ENCODE data around the gene ODC1. TPM values are rescaled to one million over a fixed set of nuclear protein-coding genes. Genes with fewer than 3 reads are reported as not detected.

ODC1 gene
- total and polyA plus RNA-seq, 3 experiments from 2014 or later = 57.1 to 566 (median 565) TPM

GRCh38 chr2:10392548-10392947 lies 55.6 kb downstream of the ODC1 start:
- ChIA-PET POLR2A (no interaction called here), CTCF (interaction anchor here (1.9 kb wide), 1 partner anchor 16 kb away, joined by 13 read pairs; no protein-coding TSS in a partner anchor)
- no peak for DNase-seq
- Mint-ChIP-seq H3K4me1 (peaks cover 43 to 75% (median 45%) of the 10 kb centered on the region in 3 donors), H3K4me3 (peak overlapping the region in 1 of 7 donors; percentile 13), H3K9me3 (no peaks in the 10 kb centered on the region), H3K27ac (peak overlapping the region in 5 of 8 donors; percentile 6 to 92 (median 52)), H3K27me3 (peaks cover 0 to 1% of the 10 kb centered on the region in 2 donors), H3K36me3 (peaks cover 0 to 6% (median 0%) of the 10 kb centered on the region in 3 donors)
- no peaks in the 10 kb centered on the region for H3K9me3 ChIP-seq (ENCODE audit: low read length)
- no peaks in the 10 kb centered on the region for H3K27me3 ChIP-seq (ENCODE audit: insufficient read depth, low read length, poor library complexity, severe bottlenecking)
- H3K4me1 ChIP-seq (ENCODE audit: insufficient read depth, low read length) = peaks cover 12% of the 10 kb centered on the region
- no peaks in the 10 kb centered on the region for H3K36me3 ChIP-seq (ENCODE audit: insufficient read depth, low read length)
- H3K27ac ChIP-seq (ENCODE audit: low read depth, low read length) = no peak overlapping the region
- H3K4me3 ChIP-seq (ENCODE audit: low read length) = no peak overlapping the region

GRCh38 chr2:10392100-10392499 lies 56.0 kb downstream of the ODC1 start:
- no peaks in the 10 kb centered on the region for H3K9me3 ChIP-seq (ENCODE audit: low read length)
- H3K36me3 Mint-ChIP-seq = peaks cover 0 to 8% (median 0%) of the 10 kb centered on the region in 3 donors
- H3K27ac Mint-ChIP-seq = peak overlapping the region in 5 of 8 donors; percentile 29 to 92 (median 52)
- H3K27me3 Mint-ChIP-seq = peaks cover 0 to 1% of the 10 kb centered on the region in 2 donors
- H3K4me3 Mint-ChIP-seq = peak overlapping the region in 1 of 7 donors; percentile 13
- peaks cover 12% of the 10 kb centered on the region for H3K4me1 ChIP-seq (ENCODE audit: insufficient read depth, low read length)
- H3K36me3 ChIP-seq (ENCODE audit: insufficient read depth, low read length) = no peaks in the 10 kb centered on the region
- CTCF ChIA-PET = interaction anchor here (1.9 kb wide), 1 partner anchor 17 kb away, joined by 13 read pairs; no protein-coding TSS in a partner anchor
- no peak overlapping the region for H3K27ac ChIP-seq (ENCODE audit: low read depth, low read length)
- H3K27me3 ChIP-seq (ENCODE audit: insufficient read depth, low read length, poor library complexity, severe bottlenecking) = no peaks in the 10 kb centered on the region
- H3K9me3 Mint-ChIP-seq = no peaks in the 10 kb centered on the region
- DNase-seq = no peak
- POLR2A ChIA-PET = no interaction called here
- H3K4me1 Mint-ChIP-seq = peaks cover 46 to 79% (median 48%) of the 10 kb centered on the region in 3 donors
- no peak overlapping the region for H3K4me3 ChIP-seq (ENCODE audit: low read length)

GRCh38 chr2:10390369-10390801 lies 57.7 kb downstream of the ODC1 start:
- Mint-ChIP-seq H3K4me3 (no peak overlapping the region), H3K27ac (peak overlapping the region in 2 of 8 donors; percentile 27 to 74), H3K27me3 (no peaks in the 10 kb centered on the region), H3K36me3 (peaks cover 0 to 5% (median 4%) of the 10 kb centered on the region in 3 donors), H3K4me1 (peaks cover 45 to 87% (median 50%) of the 10 kb centered on the region in 3 donors), H3K9me3 (no peaks in the 10 kb centered on the region)
- Histone ChIP-seq H3K4me3 (ENCODE audit: low read length) (no peak overlapping the region), H3K36me3 (ENCODE audit: insufficient read depth, low read length) (no peaks in the 10 kb centered on the region), H3K27me3 (ENCODE audit: insufficient read depth, low read length, poor library complexity, severe bottlenecking) (no peaks in the 10 kb centered on the region), H3K4me1 (ENCODE audit: insufficient read depth, low read length) (peaks cover 28% of the 10 kb centered on the region), H3K27ac (ENCODE audit: low read depth, low read length) (no peak overlapping the region), H3K9me3 (ENCODE audit: low read length) (no peaks in the 10 kb centered on the region)
- ChIA-PET CTCF (interaction anchor here (0.9 to 1.9 kb wide), 2 partner anchors 18 to 45 kb away, joined by 3 to 13 read pairs; no protein-coding TSS in a partner anchor), POLR2A (no interaction called here)
- no peak for DNase-seq

Other genes starting within 250 kb of the ODC1 start
- 10 to 100 TPM; 44.1 to 47.6 TPM for gene HPCAL1, start 145.4 kb downstream of the ODC1 start, total RNA-seq
- 96.3 TPM for gene HPCAL1, start 145.4 kb downstream of the ODC1 start, polyA plus RNA-seq
- gene NOL10, start 241.6 kb upstream of the ODC1 start, total RNA-seq = 10 to 100 TPM; 49.8 to 50.1 TPM
- gene NOL10, start 241.6 kb upstream of the ODC1 start, polyA plus RNA-seq = 21.0 TPM